Left colon (tissue), 2 donors: ENCODE results near the gene LRMDA. TPM values are rescaled to one million over a fixed set of nuclear protein-coding genes. Genes with fewer than 3 reads are reported as not detected.
"Not testable (repeated sequence)": the region's sequence is repeated elsewhere in the genome, so short reads cannot be mapped to it uniquely, and the experiment has no call there.

Experiments
- ATAC-seq: fragments of 200-7000 bp; cut with Tn5 transposase; one replicate; pipeline ENCODE4 v1.9.1; 2020; ENCODE audit warnings: mild to moderate bottlenecking, moderate library complexity
- DNase-seq, 2 donors: peaks; one replicate each; pipeline ENCODE4 v3.0.0-alpha.2; 2020
- intact Hi-C, 2 donors: fragments of 100-400 bp; cut with DNase I in 1 of 2; cut with micrococcal nuclease in 1 of 2; formaldehyde crosslinking; loops; one replicate each; pipeline versions ENCODE4 v1.11.2 to v1.14.0; 2022; cut with DNase I, micrococcal nuclease
- total RNA-seq, 2 donors: library from RNA; stranded (reverse); fragmentation: NEBNext Ultra II Directional; extraction: Animal tissue kit (Norgen Biotek cat#: 25700); gene quantifications; one replicate each; pipeline ENCODE4 v1.2.1, GENCODE V29; 2021
- donor health status: DM: no; HTN: no; CAD: no.
- donor health status: DM: yes; HTN: yes; CAD: no.

The LRMDA gene
- total RNA-seq, 2 donors from 2014 or later: 8.1 to 10.6 TPM

GRCh38 chr10:76055466-76055865 is 624.0 kb downstream of the LRMDA start:
- intact Hi-C loops: no loop called here
- ATAC-seq (no peak), DNase-seq (no peak)

GRCh38 chr10:76055963-76056362 is 624.5 kb downstream of the LRMDA start:
- ATAC-seq (no peak), DNase-seq (no peak)
- intact Hi-C loops: no loop called here

GRCh38 chr10:76060993-76061392 is 629.6 kb downstream of the LRMDA start:
- DNase-seq, intact Hi-C loops, ATAC-seq: not testable (repeated sequence)

- intact Hi-C loops: no loop called here
- DNase-seq (no peak), ATAC-seq (no peak)
Observed at GRCh38 chr10:76066457-76066856, 635.0 kb downstream of the LRMDA start.

- no peak for ATAC-seq
- intact Hi-C loops: no loop called here
- DNase-seq: no peak
Observed at GRCh38 chr10:76067447-76067846, 636.0 kb downstream of the LRMDA start.

GRCh38 chr10:76068856-76069255 is 637.4 kb downstream of the LRMDA start:
- intact Hi-C loops: no loop called here

DNA sequence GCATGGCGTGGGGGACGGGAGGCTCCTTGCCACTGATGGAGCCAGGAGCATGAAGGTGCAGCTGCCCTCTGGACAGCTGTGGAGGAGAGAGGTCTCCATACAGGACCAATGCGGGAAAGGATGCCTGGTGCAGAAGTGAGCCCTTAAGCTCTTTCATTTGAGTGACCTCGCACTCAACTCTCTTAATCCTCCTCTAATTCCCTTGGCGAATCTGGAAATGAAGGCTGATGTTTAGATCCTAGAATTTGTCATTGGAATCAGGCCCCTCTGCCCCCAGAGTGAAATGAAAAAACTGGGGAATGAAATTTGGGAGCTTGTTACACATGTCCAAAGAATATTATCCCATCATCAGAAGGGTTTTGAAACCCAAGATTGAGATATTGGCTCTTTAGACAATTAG is 639.5 kb downstream of the LRMDA start:
- DNase-seq (no peak), ATAC-seq (no peak)

More at GRCh38 chr10:76068856-76069255, 637.4 kb downstream of the LRMDA start:
- DNase-seq: no peak
- ATAC-seq: no peak

DNA sequence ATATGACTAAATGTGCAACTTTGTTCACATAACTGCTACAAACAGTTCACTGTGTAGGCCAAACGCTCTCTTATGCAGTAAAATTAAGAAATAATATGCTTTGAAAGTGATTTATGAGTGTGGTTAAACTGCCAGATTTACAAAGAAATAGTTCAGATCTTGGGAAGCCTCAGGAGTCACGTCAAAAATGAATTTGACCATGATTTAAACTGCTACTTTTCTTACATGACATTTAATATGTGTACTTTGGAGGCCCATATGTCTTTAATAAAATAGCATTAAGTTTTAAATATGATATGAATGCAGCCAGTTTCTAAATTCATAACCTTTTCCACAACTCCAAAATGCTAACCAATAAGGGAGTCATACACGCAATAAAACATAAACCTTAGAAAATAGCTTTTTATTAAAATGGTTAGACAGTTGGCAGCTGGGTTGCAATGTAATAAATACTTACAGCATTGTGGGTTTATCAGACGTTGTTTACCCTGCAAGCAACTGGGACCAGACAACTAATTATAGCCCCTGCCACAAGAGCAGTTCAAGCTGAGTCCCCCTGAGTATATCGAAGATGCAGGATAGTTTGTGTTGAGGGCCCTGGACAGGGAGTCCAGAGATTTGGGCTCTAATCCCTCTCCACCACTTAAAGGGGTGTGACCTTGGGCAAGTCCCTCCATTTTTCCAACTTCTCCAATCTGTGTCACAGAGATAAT is 640.4 kb downstream of the LRMDA start:
- DNase-seq (no peak), ATAC-seq (no peak)
- intact Hi-C loops: no loop called here

More for the DNA sequence above, 639.5 kb downstream of the LRMDA start:
- intact Hi-C loops: no loop called here

DNA sequence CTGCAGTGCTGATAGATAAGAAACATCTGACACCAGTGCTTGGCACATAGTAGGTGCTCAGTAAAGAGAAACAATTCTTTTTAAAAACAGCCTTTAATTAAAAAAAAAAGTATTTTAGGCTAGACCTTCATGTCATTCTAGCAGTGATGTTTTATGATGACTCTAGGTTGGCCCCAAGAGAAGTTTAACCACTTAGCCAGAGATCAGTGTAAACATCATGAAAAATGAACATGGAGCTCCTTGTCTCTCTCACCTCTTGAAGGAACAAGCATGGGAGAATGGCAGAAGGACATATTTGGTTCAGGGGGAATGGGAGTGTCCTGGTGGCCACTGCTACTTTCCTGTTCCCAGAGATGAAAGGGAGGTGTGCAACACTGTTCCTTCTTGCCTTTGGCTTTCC is 641.0 kb downstream of the LRMDA start:
- no peak for ATAC-seq
- intact Hi-C loops: no loop called here
- DNase-seq: no peak

GRCh38 chr10:76073524-76073923 is 642.1 kb downstream of the LRMDA start:
- no peak for DNase-seq
- no peak for ATAC-seq
- intact Hi-C loops: no loop called here

DNA sequence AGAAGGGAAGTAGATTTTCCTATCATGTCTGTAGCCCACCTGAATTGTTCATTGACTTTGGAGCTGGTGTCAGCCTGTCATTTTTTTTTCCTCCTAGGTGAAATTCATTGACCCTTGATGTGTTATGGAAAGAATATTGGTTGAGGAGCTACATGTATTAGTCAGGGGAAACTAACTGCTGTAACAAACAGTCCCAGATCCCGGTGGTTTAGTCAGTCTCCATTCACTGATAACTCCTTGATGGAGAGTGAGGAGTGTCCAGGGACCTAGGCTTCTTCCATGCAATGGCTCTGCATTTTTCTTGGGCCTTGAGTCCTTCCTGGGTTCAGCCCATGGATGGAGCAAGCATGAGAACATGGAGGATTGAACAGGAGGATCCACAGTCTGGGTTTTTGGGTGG is 643.2 kb downstream of the LRMDA start:
- ATAC-seq (no peak), DNase-seq (no peak)
- intact Hi-C loops: no loop called here

GRCh38 chr10:76080451-76080850 is 649.0 kb downstream of the LRMDA start:
- intact Hi-C loops: no loop called here
- ATAC-seq (peak; percentile 33), DNase-seq (no peak)

GRCh38 chr10:76080991-76081390 is 649.6 kb downstream of the LRMDA start:
- no peak for DNase-seq
- peak; percentile 31 for ATAC-seq
- intact Hi-C loops: no loop called here

GRCh38 chr10:76082232-76082631 is 650.8 kb downstream of the LRMDA start:
- DNase-seq (peak; percentile 28 to 38), ATAC-seq (peak; percentile 77)
- intact Hi-C loops: no loop called here

GRCh38 chr10:76082956-76083355 is 651.5 kb downstream of the LRMDA start:
- intact Hi-C loops: no loop called here
- no peak for DNase-seq

GRCh38 chr10:76085002-76085816 is 653.8 kb downstream of the LRMDA start:
- DNase-seq: no peak
- no peak for ATAC-seq
- intact Hi-C loops: no loop called here

More at GRCh38 chr10:76082956-76083355, 651.5 kb downstream of the LRMDA start:
- ATAC-seq: peak; percentile 65

DNA sequence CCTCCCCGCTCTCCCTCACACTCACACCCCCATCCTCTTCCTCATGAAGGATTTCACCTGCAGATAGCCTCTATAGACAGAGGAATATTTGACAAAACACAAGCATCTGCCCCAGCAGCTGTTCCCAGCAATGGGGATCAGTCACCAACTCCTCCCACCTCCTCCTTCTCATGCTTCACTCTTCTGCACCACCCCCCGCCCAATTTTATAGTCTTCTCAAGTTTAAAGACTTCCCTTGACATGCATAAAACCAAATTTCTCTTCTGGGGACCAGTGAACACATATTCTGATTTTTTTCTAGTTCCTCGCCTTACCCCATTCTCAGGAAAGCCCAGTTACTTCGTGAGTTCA is 654.4 kb downstream of the LRMDA start:
- intact Hi-C loops: no loop called here
- ATAC-seq: no peak
- no peak for DNase-seq

- intact Hi-C loops: no loop called here
- ATAC-seq (no peak), DNase-seq (no peak)
Observed at GRCh38 chr10:76086170-76086760, 654.8 kb downstream of the LRMDA start.

GRCh38 chr10:76086761-76087639 is 655.6 kb downstream of the LRMDA start:
- ATAC-seq: peak; percentile 84
- intact Hi-C loops: no loop called here
- DNase-seq: peak; percentile 56 to 70
